ENCODE measurements around the gene COMMD1.

DNA sequence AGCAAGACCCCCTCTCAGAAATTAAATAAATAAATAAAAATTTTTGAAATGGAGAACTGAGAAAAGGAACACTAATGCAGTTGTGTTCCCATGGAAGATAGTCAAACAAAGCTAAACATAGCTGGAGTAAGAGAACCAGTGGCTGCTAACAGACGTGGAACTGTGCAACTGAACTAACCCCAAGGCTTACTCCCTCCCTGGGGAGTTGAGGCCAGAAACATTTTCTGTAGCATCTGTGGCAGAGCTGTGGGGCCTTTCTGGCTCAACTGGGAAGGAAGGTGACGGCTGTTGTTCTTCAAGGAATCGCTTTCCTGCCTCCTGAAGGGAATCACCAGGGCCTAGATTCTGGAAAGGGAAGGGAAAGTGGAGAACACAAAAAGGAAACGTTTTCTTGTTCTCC, 236.6 kb downstream of the COMMD1 start:
- TF ChIP-seq CTCF (IDR thresholded peaks at IDR 0.05 in 4 of 5, conservative IDR thresholded peaks at IDR 0.05 in 1 of 5) (no peak), POLR2A (IDR thresholded peaks at IDR 0.05) (no peak)

Measured in gastrocnemius medialis (tissue), 4 donors.